Ramos (cell line): Measurements from ENCODE around the gene PTGER1.

Experiments used
- in situ Hi-C: fragments of 300-500 bp; cut with MboI; formaldehyde crosslinking; loops from one replicate; pipeline ENCODE4 v1.14.3; 2022; ENCODE audit warnings: low sequenced_read_pairs; ENCODE audit not compliant: unreplicated experiment

Gene PTGER1

GRCh38 chr19:14503285-14503684, 28.1 kb upstream of the PTGER1 start:
- in situ Hi-C loops, result no loop called here

- in situ Hi-C loops, result no loop called here
These were observed 27.4 kb upstream of the PTGER1 start for GRCh38 chr19:14502334-14503092.

DNA sequence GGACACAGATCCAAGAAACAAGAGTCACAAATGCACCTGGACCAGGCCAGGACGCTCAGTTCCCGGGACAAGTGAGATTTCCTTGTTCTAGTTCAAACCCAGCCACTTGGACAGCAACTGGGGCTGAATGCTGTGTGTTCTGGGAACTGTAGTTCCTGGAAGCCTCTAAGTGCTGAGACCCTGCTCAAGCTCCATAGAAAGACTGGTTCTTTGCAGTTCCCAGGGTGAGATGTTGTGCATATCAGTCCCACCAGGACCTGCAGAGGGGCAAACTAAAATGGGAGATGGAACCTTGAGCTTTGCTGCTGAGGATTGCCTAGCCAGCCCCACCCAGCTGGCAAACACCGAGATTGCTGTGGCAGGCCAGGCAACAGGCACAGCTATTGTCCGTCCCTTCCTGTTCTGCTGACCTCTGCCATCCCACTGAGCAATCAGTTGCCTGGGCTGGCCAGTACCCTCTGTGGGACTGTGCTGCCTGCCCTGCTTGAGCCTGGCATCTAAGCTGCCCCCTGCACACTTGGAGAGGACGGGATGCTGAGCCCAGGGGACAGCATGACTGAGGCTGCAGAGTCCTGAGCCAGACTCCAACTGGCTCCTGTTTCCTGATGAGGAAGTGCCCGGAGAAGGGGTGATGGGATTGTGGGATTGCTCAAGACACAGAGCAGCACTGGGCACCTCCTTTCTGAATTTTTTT, 22.2 kb upstream of the PTGER1 start:
- in situ Hi-C loops, result no loop called here

GRCh38 chr19:14496834-14497227, 21.7 kb upstream of the PTGER1 start:
- in situ Hi-C loops, result no loop called here

GRCh38 chr19:14496029-14496833, 21.1 kb upstream of the PTGER1 start, which contains the start of gene GIPC1:
Gene GIPC1, minus strand, starts transcription at chr19:14496127. Its CDS starts 13,151 bp downstream, at chr19:14482976.
- in situ Hi-C loops, result no loop called here

DNA sequence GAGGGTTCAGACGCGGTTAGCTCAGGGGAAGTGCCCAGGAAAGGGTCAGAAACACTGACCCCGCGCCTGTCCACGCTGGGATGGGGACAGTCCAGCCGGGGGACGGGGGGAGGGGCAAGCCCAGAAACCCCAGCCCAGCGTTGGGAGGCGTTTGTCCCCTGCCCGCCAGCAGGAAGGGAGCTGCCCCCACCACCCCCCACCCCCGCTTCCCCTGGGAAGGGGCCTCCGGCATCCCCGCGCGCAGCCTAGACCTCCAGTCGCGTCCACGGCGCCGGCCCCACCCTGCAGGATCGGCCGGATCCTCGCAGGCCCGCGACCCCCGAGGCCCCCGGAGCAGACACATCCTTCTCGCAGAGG, 20.5 kb upstream of the PTGER1 start:
- in situ Hi-C loops, result no loop called here

- in situ Hi-C loops, result no loop called here
These were observed 19.9 kb upstream of the PTGER1 start for GRCh38 chr19:14494910-14495671.

DNA sequence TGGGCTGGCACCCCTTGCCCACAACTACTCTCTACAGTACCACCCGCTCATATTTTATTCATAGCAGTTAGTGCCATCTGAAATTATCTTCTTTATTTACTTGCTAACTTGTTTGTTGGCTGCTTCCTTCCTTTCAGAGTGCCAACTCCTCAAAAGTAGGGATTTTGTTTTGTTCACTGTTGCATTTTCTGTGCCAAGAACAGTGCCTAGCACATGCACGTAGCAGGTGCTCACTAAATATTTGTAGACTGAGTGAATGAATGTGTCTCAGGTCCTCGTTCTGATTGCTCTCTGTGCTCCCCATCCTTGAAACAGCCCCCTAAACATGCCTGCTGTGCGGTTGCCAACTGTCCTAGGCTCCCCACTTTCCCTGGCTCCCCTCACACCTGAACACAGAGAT, 19.3 kb upstream of the PTGER1 start:
- in situ Hi-C loops, result no loop called here

GRCh38 chr19:14492756-14493337, 17.7 kb upstream of the PTGER1 start:
- in situ Hi-C loops, result no loop called here

DNA sequence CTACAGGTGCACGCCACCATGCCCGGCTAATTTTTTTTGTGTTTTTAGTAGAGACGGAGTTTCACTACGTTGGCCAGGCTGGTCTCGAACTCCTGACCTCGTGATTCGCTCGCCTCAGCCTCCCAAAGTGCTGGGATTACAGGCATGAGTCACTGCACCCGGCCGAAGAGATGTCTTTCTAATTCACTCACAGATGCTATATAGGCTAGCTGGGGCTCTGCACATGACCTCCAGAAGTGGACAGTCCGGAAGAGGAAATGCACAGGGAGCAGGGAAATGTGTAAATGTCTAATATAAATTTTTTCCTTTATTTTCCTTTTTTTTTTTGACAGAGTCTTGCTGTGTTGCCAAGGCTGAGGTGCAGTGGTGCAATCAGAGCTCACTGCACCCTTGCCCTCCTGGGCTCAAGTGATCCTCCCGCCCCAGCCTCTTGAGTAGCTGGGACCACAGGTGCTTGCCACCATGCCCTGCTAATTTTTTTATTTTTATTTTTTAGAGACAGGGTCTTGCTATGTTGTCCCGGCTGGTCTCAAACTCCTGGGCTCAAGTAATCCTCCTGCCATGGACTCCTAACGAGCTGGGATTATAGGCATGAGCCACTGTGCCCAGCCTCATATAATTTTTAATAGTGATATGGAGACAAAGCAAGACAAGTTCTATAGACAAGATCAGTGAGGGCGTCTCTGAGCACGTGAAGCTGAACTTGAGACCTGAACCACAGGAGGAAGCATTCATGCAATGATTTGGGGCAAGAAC, 12.4 kb upstream of the PTGER1 start:
- in situ Hi-C loops, result loop anchor here (10.0 kb wide), 1 partner anchor 293 kb away; no protein-coding TSS in a partner anchor

- in situ Hi-C loops, result loop anchor here (10.0 kb wide), 1 partner anchor 288 kb away; no protein-coding TSS in a partner anchor
These were observed 7.2 kb upstream of the PTGER1 start for GRCh38 chr19:14482172-14482941.

- in situ Hi-C loops, result loop anchor here (10.0 kb wide), 1 partner anchor 286 kb away; no protein-coding TSS in a partner anchor
These were observed 5.5 kb upstream of the PTGER1 start for GRCh38 chr19:14480700-14481079.

DNA sequence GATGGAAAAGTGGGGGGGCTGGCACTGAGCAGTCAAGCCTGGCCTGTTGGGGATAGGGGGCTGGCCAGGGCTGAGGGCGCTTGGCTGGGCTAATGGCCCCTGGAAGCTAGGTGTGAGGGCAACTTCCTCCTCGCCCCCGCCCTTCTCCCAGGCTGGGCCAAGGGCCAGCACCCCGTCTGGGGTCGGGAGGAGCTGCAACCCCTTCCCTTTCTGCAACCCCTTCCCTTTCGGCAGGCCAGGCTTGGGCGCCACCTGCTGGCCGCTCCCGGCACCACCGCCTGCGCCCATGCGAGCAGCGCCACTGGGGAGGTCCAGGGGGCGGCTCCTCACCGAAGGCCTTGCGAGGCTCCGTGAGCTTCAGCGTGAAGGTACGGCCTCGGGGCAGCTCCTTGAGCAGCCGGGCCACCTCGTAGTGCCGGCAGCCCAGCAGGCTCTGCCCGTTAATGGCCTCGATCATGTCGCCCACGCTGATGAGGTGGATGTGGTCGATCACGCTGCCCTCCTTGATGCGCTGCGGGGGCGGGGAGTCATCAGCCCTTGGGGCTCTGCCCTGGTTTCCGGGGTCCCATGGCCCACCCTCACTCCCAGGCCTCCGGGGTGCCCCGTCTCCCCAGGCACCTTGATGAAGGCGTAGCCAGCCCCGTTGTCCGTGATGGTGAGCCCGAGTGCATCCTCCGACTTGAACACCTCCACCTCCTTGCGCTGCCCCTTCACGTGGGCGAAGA, 5.0 kb upstream of the PTGER1 start:
- in situ Hi-C loops, result loop anchor here (5.0 to 10.0 kb wide), 2 partner anchors 53 to 285 kb away; no protein-coding TSS in a partner anchor

DNA sequence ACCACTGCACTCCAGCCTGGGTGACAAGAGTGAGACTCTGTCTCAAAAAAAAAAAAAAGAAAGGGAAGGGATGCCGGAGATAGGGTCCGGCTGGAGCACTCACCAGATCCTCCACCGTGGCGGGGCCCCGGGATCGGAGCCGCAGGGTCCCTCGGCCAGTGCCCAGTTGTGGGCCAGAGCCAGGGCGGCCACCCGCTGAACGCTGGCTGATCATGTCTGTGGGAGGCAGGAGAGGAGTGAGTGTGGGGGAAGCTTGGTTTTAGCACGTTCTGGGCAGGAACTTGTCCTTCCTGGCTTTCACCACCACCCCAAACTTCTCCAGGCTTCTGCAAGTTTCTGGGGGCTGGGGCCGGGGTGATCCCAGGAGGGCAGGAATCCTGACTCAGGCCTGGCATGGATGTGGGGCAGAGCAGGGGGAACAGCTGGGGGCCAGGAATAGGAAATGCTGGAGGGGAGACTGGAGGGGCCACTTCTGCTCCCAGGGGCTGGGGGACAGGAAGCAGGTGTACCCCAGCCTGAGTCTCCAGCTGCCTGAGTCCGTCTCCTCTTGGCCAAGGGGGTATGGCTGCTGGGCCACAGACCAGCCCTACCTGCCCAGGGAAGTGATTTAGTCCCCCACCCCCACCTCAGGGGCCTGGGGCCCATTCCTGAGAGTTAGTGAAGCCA, 4.3 kb upstream of the PTGER1 start:
- in situ Hi-C loops, result loop anchor here (5.0 kb wide), 1 partner anchor 52 kb away; no protein-coding TSS in a partner anchor

GRCh38 chr19:14478113-14478545, 3.0 kb upstream of the PTGER1 start:
- in situ Hi-C loops, result loop anchor here (5.0 kb wide), 1 partner anchor 51 kb away; no protein-coding TSS in a partner anchor

DNA sequence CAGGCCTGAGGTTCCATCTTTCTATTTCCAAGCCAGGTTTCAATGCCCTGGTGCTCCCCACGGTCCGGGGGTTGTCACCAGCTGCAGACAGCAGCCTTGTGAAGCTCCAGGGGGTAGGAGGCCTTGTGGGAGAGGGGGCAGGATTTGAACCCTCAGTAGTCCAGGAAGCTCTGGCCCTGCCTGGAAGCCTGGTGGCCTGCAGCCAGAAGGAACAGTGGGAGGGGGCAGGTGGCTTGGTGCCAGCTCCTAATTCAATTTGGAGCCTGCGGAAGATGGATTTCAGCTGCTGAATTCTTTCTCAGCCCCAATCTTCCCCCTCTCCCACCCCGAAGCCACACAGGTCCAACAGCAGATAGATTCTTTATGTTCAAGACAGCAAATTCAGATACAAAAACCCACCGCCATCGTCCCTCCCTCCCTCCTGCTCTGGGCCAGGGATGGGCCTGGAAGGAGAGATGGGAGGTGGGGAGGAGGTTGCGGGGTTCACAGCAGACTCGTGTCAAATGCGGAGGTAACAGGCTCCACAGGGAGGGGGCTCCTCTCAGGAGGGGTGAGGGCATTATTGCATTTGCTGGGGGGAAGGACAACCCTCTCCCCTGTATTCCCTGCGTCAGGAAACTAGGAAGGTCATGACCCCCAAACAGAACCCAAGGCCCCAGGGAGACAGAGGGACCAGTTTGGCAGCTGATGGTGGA, 2.4 kb upstream of the PTGER1 start:
- in situ Hi-C loops, result loop anchor here (5.0 kb wide), 1 partner anchor 50 kb away; no protein-coding TSS in a partner anchor
